Liver (tissue), 3 donors: ENCODE data around the gene PHF12.

Experiments
- ATF3 ChIP-seq: IDR thresholded peaks from 2 replicates; pipeline ENCODE4 v1.6.1; 2016; ENCODE audit warnings: antibody characterized with exemption
- CTCF ChIP-seq: fragments of 150-350 bp; IDR thresholded peaks from 2 replicates; pipeline ENCODE4 v1.5.1; 2017; ENCODE audit warnings: improper control_type of control experiment, low read depth, low read length; ENCODE audit not compliant: missing input control
- EGR1 ChIP-seq, 2 donors: IDR thresholded peaks; 2 replicates each; pipeline ENCODE4 v1.6.1; 2016 to 2018; ENCODE audit warnings: antibody characterized with exemption in 2 of 2, low read depth in 2 of 2
- FOXA1 ChIP-seq: IDR thresholded peaks from 2 replicates; pipeline ENCODE4 v1.6.1; 2016; ENCODE audit warnings: antibody characterized with exemption
- GABPA ChIP-seq, 2 donors: IDR thresholded peaks in 1 of 2; conservative IDR thresholded peaks in 1 of 2; 2 replicates each; pipeline ENCODE4 v1.6.1; 2016; ENCODE audit warnings: antibody characterized with exemption in 2 of 2, mild to moderate bottlenecking in 1 of 2, moderate library complexity in 1 of 2
- JUND ChIP-seq, 2 donors: IDR thresholded peaks; 2 replicates each; pipeline ENCODE4 v1.6.1; 2016; ENCODE audit warnings: antibody characterized with exemption in 2 of 2
- MAX ChIP-seq: IDR thresholded peaks from 2 replicates; pipeline ENCODE4 v1.6.1; 2016; ENCODE audit warnings: antibody characterized with exemption
- RAD21 ChIP-seq, 2 donors: IDR thresholded peaks; 2 replicates each; pipeline ENCODE4 v1.6.1; 2016; ENCODE audit warnings: antibody characterized with exemption in 2 of 2, mild to moderate bottlenecking in 2 of 2
- REST ChIP-seq: IDR thresholded peaks from 2 replicates; pipeline ENCODE4 v1.6.1; 2016; ENCODE audit warnings: antibody characterized with exemption, mild to moderate bottlenecking
- SP1 ChIP-seq: IDR thresholded peaks from 2 replicates; pipeline ENCODE4 v1.6.1; 2018; ENCODE audit warnings: antibody characterized with exemption, mild to moderate bottlenecking
- TAF1 ChIP-seq: conservative IDR thresholded peaks from 2 replicates; pipeline ENCODE4 v1.6.1; 2016; ENCODE audit warnings: antibody characterized with exemption, mild to moderate bottlenecking
- YY1 ChIP-seq: IDR thresholded peaks from 2 replicates; pipeline ENCODE4 v1.6.1; 2016; ENCODE audit warnings: antibody characterized with exemption, mild to moderate bottlenecking
- ZBTB33 ChIP-seq: IDR thresholded peaks from 2 replicates; pipeline ENCODE4 v1.6.1; 2016; ENCODE audit warnings: antibody characterized with exemption
- donor health status: healthy.
- donor health status: healthy.

- no peak for TF ChIP-seq MAX
- no peak for TF ChIP-seq CTCF
- no peak for TF ChIP-seq YY1
- TF ChIP-seq REST: no peak
- no peak for TF ChIP-seq TAF1
- no peak for TF ChIP-seq RAD21 (IDR thresholded peaks at IDR 0.05)
- TF ChIP-seq ATF3: no peak
- no peak for TF ChIP-seq JUND (IDR thresholded peaks at IDR 0.05)
- TF ChIP-seq FOXA1: no peak
- no peak for TF ChIP-seq GABPA (IDR thresholded peaks at IDR 0.05 in 1 of 2, conservative IDR thresholded peaks at IDR 0.05 in 1 of 2)
- no peak for TF ChIP-seq ZBTB33
- TF ChIP-seq SP1: no peak
- TF ChIP-seq EGR1 (IDR thresholded peaks at IDR 0.05; ENCODE audit: low read depth in 2 of 2): no peak
These were observed 96.0 kb downstream of the PHF12 start for GRCh38 chr17:28855336-28855679.
